Mucosa of descending colon (tissue), 3 donors: ENCODE data around the gene FOXD1. TPM values are rescaled to one million over a fixed set of nuclear protein-coding genes. Genes with fewer than 3 reads are reported as not detected.

Experiments used
- ATAC-seq: fragments of 200-7000 bp; cut with Tn5 transposase; one replicate; pipeline ENCODE4 v1.9.1; 2020; ENCODE audit warnings: mild to moderate bottlenecking, moderate library complexity
- DNase-seq, 3 donors: peaks; one replicate each; pipeline ENCODE4 v3.0.0-alpha.2; 2020
- H3K36me3 ChIP-seq: fragments of 200-600 bp; one replicate; pipeline ENCODE4 v1.8.0; 2021; ENCODE audit warnings: low read depth, mild to moderate bottlenecking
- H3K4me1 ChIP-seq: fragments of 200-600 bp; one replicate; pipeline ENCODE4 v1.8.0; 2021; ENCODE audit warnings: low read depth, mild to moderate bottlenecking
- H3K4me3 ChIP-seq: fragments of 200-600 bp; one replicate; pipeline ENCODE4 v1.8.0; 2021; ENCODE audit warnings: mild to moderate bottlenecking
- H3K9me3 ChIP-seq: fragments of 200-600 bp; one replicate; pipeline ENCODE4 v1.8.0; 2021; ENCODE audit warnings: mild to moderate bottlenecking
- CTCF ChIP-seq: fragments of 200-600 bp; IDR thresholded peaks from one replicate; pipeline ENCODE4 v1.8.0; 2022; ENCODE audit warnings: antibody characterized with exemption, mild to moderate bottlenecking
- intact Hi-C, 2 donors: fragments of 100-400 bp; cut with DNase I in 1 of 2; cut with micrococcal nuclease in 1 of 2; formaldehyde crosslinking; loops; one replicate each; pipeline versions ENCODE4 v1.11.0 to v1.11.1; 2022; cut with DNase I, micrococcal nuclease
- total RNA-seq, 3 donors: library from RNA; stranded (reverse); fragmentation: NEBNext Ultra II Directional in 2 of 3; extraction: Animal tissue kit (Norgen Biotek cat#: 25700) in 2 of 3; gene quantifications; one replicate each; pipeline versions ENCODE4 v1.2.1 to v1.2.4, GENCODE V29; 2021 to 2023
- donor health status: DM: no; HTN: no; CAD: no; lungs with moderate emphysema.
- donor health status: DM: no; HTN: no; CAD: no.
- donor health status: DM: no; HTN: yes; CAD: no.

Gene FOXD1
- total RNA-seq, 3 donors from 2014 or later, result 0.16 TPM; not detected in 2

DNA sequence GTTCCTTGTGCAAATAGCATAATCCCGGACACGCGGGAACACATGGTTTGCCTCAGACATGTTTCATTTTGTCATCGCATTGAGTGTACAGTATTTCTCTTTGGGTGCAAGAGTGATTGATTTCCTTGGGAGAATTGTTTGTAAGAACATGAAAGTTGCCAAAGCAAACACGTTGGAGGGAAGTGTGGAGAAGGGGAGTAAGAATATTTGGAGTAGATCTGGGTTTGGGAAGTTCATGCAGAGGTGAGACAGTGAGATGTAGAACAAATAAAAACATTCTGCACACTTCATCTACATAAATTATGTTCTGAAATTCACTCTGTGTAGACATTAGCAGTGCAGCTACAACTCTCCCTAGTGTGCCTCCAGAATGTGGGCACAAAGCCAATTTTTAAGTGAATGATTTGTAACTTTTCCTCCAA, 24.0 kb downstream of the FOXD1 start:
- no peak for DNase-seq
- H3K4me3 ChIP-seq, result no peak overlapping the region
- no peaks in the 10 kb centered on the region for H3K36me3 ChIP-seq
- peaks cover 7% of the 10 kb centered on the region for H3K4me1 ChIP-seq
- ATAC-seq, result no peak
- intact Hi-C loops, result no loop called here
- H3K9me3 ChIP-seq, result no peaks in the 10 kb centered on the region
- no peak for TF ChIP-seq CTCF

DNA sequence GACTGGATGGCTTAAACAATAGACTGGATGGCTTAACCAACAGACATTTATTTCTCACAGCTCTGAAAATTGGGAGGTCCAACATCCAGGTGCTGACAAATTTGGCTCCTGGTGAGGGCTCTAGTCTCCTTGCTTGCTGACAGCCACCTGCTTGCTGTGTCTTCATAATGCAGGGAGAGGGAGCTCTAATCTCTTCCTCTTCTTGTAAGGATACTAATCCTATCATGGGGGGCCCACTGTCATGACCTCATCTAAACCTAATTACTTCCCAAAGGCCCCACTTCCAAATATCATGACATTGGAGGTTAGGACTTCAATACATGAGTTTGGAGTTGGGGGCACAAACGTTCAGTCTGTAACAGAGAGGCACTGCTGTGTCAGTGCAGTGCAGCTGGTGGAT, 26.4 kb downstream of the FOXD1 start:
- ATAC-seq (no peak), DNase-seq (no peak)
- Histone ChIP-seq H3K36me3 (no peaks in the 10 kb centered on the region), H3K4me1 (peaks cover 10% of the 10 kb centered on the region), H3K9me3 (no peaks in the 10 kb centered on the region), H3K4me3 (no peak overlapping the region)
- intact Hi-C loops, result no loop called here
- no peak for TF ChIP-seq CTCF

DNA sequence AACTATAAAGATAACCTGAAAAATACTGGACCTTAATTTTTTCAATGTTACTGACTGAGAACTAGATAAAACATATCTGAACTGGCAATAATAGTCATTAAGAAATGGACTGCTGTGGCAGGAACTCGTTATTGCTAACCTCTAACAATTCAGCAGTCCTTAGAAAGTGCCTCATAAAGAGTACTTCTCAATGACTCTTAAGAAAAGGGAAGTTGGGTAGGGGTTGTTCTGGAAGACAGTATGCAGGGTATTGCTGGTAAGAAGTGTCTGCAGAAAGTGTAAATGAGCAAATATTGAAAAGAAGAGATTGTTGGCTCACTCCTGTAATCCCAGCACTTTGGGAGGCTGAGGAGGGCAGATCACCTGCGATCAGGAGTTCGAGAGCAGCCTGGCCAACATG, 27.9 kb downstream of the FOXD1 start:
- DNase-seq (no peak), ATAC-seq (no peak)
- Histone ChIP-seq H3K4me1 (peaks cover 10% of the 10 kb centered on the region), H3K36me3 (no peaks in the 10 kb centered on the region), H3K9me3 (no peaks in the 10 kb centered on the region), H3K4me3 (no peak overlapping the region)
- no peak for TF ChIP-seq CTCF
- intact Hi-C loops, result no loop called here

- no peaks in the 10 kb centered on the region for H3K9me3 ChIP-seq
- H3K4me3 ChIP-seq, result no peak overlapping the region
- peak; percentile 28 for ATAC-seq
- no peak for DNase-seq
- peaks cover 10% of the 10 kb centered on the region for H3K4me1 ChIP-seq
- TF ChIP-seq CTCF, result no peak
- intact Hi-C loops, result no loop called here
- no peaks in the 10 kb centered on the region for H3K36me3 ChIP-seq
These were observed 28.8 kb downstream of the FOXD1 start for GRCh38 chr5:73419465-73420390.

GRCh38 chr5:73419117-73419464, 29.5 kb downstream of the FOXD1 start:
- Histone ChIP-seq H3K9me3 (no peaks in the 10 kb centered on the region), H3K4me1 (peaks cover 10% of the 10 kb centered on the region), H3K36me3 (no peaks in the 10 kb centered on the region), H3K4me3 (no peak overlapping the region)
- intact Hi-C loops, result no loop called here
- no peak for TF ChIP-seq CTCF
- ATAC-seq (no peak), DNase-seq (no peak)
